GM18517 (cell line): ENCODE results near the gene PITPNC1.
"Not testable (repeated sequence)": the region's sequence is repeated elsewhere in the genome, so short reads cannot be mapped to it uniquely, and the experiment has no call there.

Experiments used
- ATAC-seq: cut with Tn5 transposase; IDR thresholded peaks from one replicate; pipeline ENCODE4 v1.9.1; 2021; ENCODE audit warnings: mild to moderate bottlenecking, moderate library complexity; ENCODE audit not compliant: unreplicated experiment

PITPNC1 gene

GRCh38 chr17:67506966-67507365 is 129.9 kb downstream of the PITPNC1 start:
- no peak for ATAC-seq

- no peak for ATAC-seq
These were observed 132.6 kb downstream of the PITPNC1 start for GRCh38 chr17:67509390-67510287.

GRCh38 chr17:67511012-67511411 is 133.9 kb downstream of the PITPNC1 start:
- ATAC-seq = no peak

- ATAC-seq = no peak
These were observed 134.7 kb downstream of the PITPNC1 start for GRCh38 chr17:67511804-67512203.

GRCh38 chr17:67514998-67515397 is 137.9 kb downstream of the PITPNC1 start:
- no peak for ATAC-seq

- ATAC-seq = no peak
These were observed 138.5 kb downstream of the PITPNC1 start for GRCh38 chr17:67515490-67516083.

GRCh38 chr17:67516571-67516970 is 139.5 kb downstream of the PITPNC1 start:
- not testable (repeated sequence) for ATAC-seq

- ATAC-seq = no peak
These were observed 140.2 kb downstream of the PITPNC1 start for GRCh38 chr17:67517325-67517724.

- no peak for ATAC-seq
These were observed 141.8 kb downstream of the PITPNC1 start for GRCh38 chr17:67518876-67519275.

- ATAC-seq = no peak
These were observed 142.7 kb downstream of the PITPNC1 start for GRCh38 chr17:67519801-67520251.

GRCh38 chr17:67520252-67520906 is 143.3 kb downstream of the PITPNC1 start:
- no peak for ATAC-seq

GRCh38 chr17:67520916-67521774 is 144.1 kb downstream of the PITPNC1 start:
- ATAC-seq = no peak

- no peak for ATAC-seq
These were observed 144.6 kb downstream of the PITPNC1 start for GRCh38 chr17:67521775-67522069.

- no peak for ATAC-seq
These were observed 146.0 kb downstream of the PITPNC1 start for GRCh38 chr17:67523101-67523500.

- ATAC-seq = no peak
These were observed 148.4 kb downstream of the PITPNC1 start for GRCh38 chr17:67525239-67526135.

GRCh38 chr17:67526700-67527099 is 149.6 kb downstream of the PITPNC1 start:
- no peak for ATAC-seq

- ATAC-seq = no peak
These were observed 151.8 kb downstream of the PITPNC1 start for GRCh38 chr17:67528751-67529436.

GRCh38 chr17:67531291-67531690 is 154.2 kb downstream of the PITPNC1 start:
- ATAC-seq = no peak

GRCh38 chr17:67532326-67532871 is 155.3 kb downstream of the PITPNC1 start:
- ATAC-seq = no peak
